ENCODE results near the gene TSFM.

- TF ChIP-seq CTCF (IDR thresholded peaks at IDR 0.05; ENCODE audit: borderline replicate concordance, extremely low read depth, low read length, poor library complexity, severe bottlenecking), result no peak
- no peak for TF ChIP-seq EZH2 (IDR thresholded peaks at IDR 0.05; ENCODE audit: borderline replicate concordance, low read depth, low read length, severe bottlenecking)
These were observed 54.1 kb downstream of the TSFM start for GRCh38 chr12:57836442-57837375.
